GM12878 (cell line): ENCODE results near the gene ATG9A. TPM values are rescaled to one million over a fixed set of nuclear protein-coding genes. Genes with fewer than 3 reads are reported as not detected.
A peak's percentile ranks its signal among the peaks of the same experiment; 100 is the strongest.

Experiments
- BHLHE40 ChIP-seq, 2 experiments: fragments of 450-650 bp in 1 of 2; IDR thresholded peaks; 2 replicates each; pipeline ENCODE4 v1.6.1; 2011 to 2017; ENCODE audit warnings: low read depth in 2 of 2, borderline replicate concordance in 1 of 2, improper control_type of control experiment in 1 of 2, low read length in 1 of 2, mild to moderate bottlenecking in 1 of 2
- CHD1 ChIP-seq: IDR thresholded peaks from 2 replicates; pipeline ENCODE4 v1.6.1; 2012; ENCODE audit warnings: low read depth, low read length, improper control_type of control experiment
- DPF2 ChIP-seq: fragments of 450-650 bp; IDR thresholded peaks from 2 replicates; pipeline ENCODE4 v1.6.1; 2017; ENCODE audit warnings: mild to moderate bottlenecking
- GABPA ChIP-seq: IDR thresholded peaks from 2 replicates; pipeline ENCODE4 v1.6.1; 2014; ENCODE audit warnings: antibody characterized with exemption, low read depth, mild to moderate bottlenecking, inconsistent platforms
- IKZF2 ChIP-seq, 2 experiments: fragments of 450-650 bp; IDR thresholded peaks; 2 replicates each; pipeline ENCODE4 v1.6.1; 2017; ENCODE audit warnings: mild to moderate bottlenecking in 2 of 2, moderate library complexity in 2 of 2
- MEF2B ChIP-seq: fragments of 450-650 bp; IDR thresholded peaks from 2 replicates; pipeline ENCODE4 v1.6.1; 2018; ENCODE audit warnings: mild to moderate bottlenecking, moderate library complexity; ENCODE audit not compliant: partially characterized antibody, poor library complexity, severe bottlenecking
- MXI1 ChIP-seq: fragments of 150-350 bp; IDR thresholded peaks from 2 replicates; pipeline ENCODE4 v1.6.1; 2011; ENCODE audit warnings: low read depth, mild to moderate bottlenecking, inconsistent platforms, low read length, improper control_type of control experiment
- MYC ChIP-seq: IDR thresholded peaks from 2 replicates; pipeline ENCODE4 v1.6.1; 2011; ENCODE audit warnings: mild to moderate bottlenecking, low read length, moderate library complexity, inconsistent platforms; ENCODE audit not compliant: insufficient read depth, insufficient replicate concordance, insufficient read length, severe bottlenecking
- NR2C1 ChIP-seq: fragments of 450-650 bp; IDR thresholded peaks from 2 replicates; pipeline ENCODE4 v1.6.1; 2017; ENCODE audit warnings: antibody characterized with exemption, mild to moderate bottlenecking, moderate library complexity
- NR2F1 ChIP-seq: fragments of 450-650 bp; conservative IDR thresholded peaks from 2 replicates; pipeline ENCODE4 v1.6.1; 2017; ENCODE audit warnings: mild to moderate bottlenecking
- RAD51 ChIP-seq: fragments of 450-650 bp; IDR thresholded peaks from 2 replicates; pipeline ENCODE4 v1.6.1; 2016; ENCODE audit warnings: moderate library complexity, mild to moderate bottlenecking, inconsistent platforms
- SPI1 ChIP-seq: IDR thresholded peaks from 2 replicates; pipeline ENCODE4 v1.6.1; 2011; ENCODE audit warnings: low read depth, mild to moderate bottlenecking, low read length, moderate library complexity, borderline replicate concordance; ENCODE audit not compliant: insufficient read depth
- polyA plus RNA-seq, 11 experiments: library from polyadenylated mRNA; depleted of rRNA in 4 of 11; unstranded in 6 of 11; stranded (reverse) in 5 of 11; fragments of >200 nt; fragmentation: Nextera tagmentation in 4 of 11; fragmentation: Illumina TruSeq in 1 of 11; extraction: Ambion mirVana in 4 of 11; extraction: Trizol in 1 of 11; gene quantifications; 1 replicate in 1 of 11; 2 replicates in 10 of 11; pipeline versions ENCODE4 v1.2.1 to v1.2.3, GENCODE V29; 2011 to 2016; ENCODE audit warnings: inconsistent platforms in 2 of 11, missing spikeins in 2 of 11, low read depth in 1 of 11
- total RNA-seq, 4 experiments: library from RNA; depleted of rRNA in 3 of 4; stranded (reverse); fragments of >200 nt in 3 of 4; fragmentation: Illumina TruSeq in 1 of 4; extraction: Trizol in 1 of 4; gene quantifications; 2 replicates each; pipeline versions ENCODE4 v1.2.1 to v1.2.3, GENCODE V29; 2013 to 2021
- TF ChIP-seq, protein P1 (sequence below): IDR thresholded peaks from 2 replicates; pipeline ENCODE4 v1.6.1; 2011; ENCODE audit warnings: mild to moderate bottlenecking, low read depth, low read length, moderate library complexity; ENCODE audit not compliant: insufficient replicate concordance
- TF ChIP-seq, protein P2 (sequence below): fragments of 450-650 bp; formaldehyde crosslinking; IDR thresholded peaks from 2 replicates; pipeline ENCODE4 v1.4.0; 2020; ENCODE audit warnings: mild to moderate bottlenecking, moderate library complexity
- TF ChIP-seq, protein P3 (sequence below): fragments of 450-650 bp; IDR thresholded peaks from 2 replicates; pipeline ENCODE4 v1.6.1; 2018; ENCODE audit warnings: mild to moderate bottlenecking, low read depth, moderate library complexity; ENCODE audit not compliant: partially characterized antibody

ATG9A gene
- total and polyA plus RNA-seq, 10 of the 15 experiments (the other 5 are each of a cell fraction or from before 2014, with no cell fraction given): 0.16 to 37.5 (median 14.6) TPM; not detected in 1

DNA sequence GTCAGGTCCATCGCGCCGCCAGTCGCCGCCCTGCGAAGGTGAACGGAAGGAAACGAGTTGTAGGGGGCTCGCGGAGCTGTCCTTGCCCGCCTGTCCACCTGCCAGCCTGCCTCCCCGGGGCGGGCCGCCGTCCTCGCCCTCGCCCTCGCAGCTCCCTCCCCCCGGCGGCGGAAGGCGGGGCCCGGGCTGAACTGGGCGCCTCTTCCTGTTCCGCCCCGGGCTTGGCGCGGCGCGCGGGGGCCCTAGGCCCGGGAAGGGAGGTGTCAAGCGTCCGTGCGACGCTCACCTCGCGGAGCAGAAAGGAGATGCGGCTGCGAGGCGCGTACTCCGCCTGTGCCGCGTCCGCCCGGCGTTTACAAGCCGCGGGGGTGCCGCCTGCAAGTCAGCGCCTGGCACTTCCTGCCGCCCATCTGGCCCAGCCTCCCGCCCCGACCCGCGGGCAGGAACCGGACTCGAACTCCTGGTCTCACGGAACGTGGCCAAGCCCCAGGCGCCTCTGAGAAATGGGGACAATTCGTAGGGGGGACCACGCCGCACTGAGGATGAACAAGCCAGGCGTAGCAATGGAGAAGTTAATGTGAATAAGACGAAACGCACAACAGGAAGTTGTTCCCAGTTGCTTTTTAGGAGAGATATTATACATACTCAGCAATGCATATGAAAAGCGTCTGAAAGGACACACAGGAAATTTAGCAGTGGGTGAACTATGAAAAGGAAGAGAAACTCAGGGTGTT, 52.5 kb downstream of the ATG9A start, which contains the start of gene CNPPD1 (continued):
- TF ChIP-seq, protein P1, sequence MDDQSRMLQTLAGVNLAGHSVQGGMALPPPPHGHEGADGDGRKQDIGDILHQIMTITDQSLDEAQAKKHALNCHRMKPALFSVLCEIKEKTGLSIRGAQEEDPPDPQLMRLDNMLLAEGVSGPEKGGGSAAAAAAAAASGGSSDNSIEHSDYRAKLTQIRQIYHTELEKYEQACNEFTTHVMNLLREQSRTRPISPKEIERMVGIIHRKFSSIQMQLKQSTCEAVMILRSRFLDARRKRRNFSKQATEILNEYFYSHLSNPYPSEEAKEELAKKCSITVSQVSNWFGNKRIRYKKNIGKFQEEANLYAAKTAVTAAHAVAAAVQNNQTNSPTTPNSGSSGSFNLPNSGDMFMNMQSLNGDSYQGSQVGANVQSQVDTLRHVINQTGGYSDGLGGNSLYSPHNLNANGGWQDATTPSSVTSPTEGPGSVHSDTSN: peak; percentile 19
- TF ChIP-seq GABPA: peak; percentile 69
- peak; percentile 63 for TF ChIP-seq MXI1
- peak; percentile 71 for TF ChIP-seq DPF2
- TF ChIP-seq SPI1: peak; percentile 43
- peak; percentile 63 for TF ChIP-seq MYC
- peak; percentile 72 for TF ChIP-seq NR2F1
- no peak for TF ChIP-seq CHD1
- peak in 1 of 2 experiments; percentile 44; a peak in 2 of 4 replicates for TF ChIP-seq IKZF2 (IDR thresholded peaks at IDR 0.05)
- peak; percentile 42; the same call in 1 of the 2 replicates for TF ChIP-seq NR2C1
- TF ChIP-seq, protein P2, sequence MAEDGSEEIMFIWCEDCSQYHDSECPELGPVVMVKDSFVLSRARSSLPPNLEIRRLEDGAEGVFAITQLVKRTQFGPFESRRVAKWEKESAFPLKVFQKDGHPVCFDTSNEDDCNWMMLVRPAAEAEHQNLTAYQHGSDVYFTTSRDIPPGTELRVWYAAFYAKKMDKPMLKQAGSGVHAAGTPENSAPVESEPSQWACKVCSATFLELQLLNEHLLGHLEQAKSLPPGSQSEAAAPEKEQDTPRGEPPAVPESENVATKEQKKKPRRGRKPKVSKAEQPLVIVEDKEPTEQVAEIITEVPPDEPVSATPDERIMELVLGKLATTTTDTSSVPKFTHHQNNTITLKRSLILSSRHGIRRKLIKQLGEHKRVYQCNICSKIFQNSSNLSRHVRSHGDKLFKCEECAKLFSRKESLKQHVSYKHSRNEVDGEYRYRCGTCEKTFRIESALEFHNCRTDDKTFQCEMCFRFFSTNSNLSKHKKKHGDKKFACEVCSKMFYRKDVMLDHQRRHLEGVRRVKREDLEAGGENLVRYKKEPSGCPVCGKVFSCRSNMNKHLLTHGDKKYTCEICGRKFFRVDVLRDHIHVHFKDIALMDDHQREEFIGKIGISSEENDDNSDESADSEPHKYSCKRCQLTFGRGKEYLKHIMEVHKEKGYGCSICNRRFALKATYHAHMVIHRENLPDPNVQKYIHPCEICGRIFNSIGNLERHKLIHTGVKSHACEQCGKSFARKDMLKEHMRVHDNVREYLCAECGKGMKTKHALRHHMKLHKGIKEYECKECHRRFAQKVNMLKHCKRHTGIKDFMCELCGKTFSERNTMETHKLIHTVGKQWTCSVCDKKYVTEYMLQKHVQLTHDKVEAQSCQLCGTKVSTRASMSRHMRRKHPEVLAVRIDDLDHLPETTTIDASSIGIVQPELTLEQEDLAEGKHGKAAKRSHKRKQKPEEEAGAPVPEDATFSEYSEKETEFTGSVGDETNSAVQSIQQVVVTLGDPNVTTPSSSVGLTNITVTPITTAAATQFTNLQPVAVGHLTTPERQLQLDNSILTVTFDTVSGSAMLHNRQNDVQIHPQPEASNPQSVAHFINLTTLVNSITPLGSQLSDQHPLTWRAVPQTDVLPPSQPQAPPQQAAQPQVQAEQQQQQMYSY: no peak
- TF ChIP-seq RAD51: no peak
- TF ChIP-seq MEF2B: peak; percentile 57
- TF ChIP-seq, protein P3, sequence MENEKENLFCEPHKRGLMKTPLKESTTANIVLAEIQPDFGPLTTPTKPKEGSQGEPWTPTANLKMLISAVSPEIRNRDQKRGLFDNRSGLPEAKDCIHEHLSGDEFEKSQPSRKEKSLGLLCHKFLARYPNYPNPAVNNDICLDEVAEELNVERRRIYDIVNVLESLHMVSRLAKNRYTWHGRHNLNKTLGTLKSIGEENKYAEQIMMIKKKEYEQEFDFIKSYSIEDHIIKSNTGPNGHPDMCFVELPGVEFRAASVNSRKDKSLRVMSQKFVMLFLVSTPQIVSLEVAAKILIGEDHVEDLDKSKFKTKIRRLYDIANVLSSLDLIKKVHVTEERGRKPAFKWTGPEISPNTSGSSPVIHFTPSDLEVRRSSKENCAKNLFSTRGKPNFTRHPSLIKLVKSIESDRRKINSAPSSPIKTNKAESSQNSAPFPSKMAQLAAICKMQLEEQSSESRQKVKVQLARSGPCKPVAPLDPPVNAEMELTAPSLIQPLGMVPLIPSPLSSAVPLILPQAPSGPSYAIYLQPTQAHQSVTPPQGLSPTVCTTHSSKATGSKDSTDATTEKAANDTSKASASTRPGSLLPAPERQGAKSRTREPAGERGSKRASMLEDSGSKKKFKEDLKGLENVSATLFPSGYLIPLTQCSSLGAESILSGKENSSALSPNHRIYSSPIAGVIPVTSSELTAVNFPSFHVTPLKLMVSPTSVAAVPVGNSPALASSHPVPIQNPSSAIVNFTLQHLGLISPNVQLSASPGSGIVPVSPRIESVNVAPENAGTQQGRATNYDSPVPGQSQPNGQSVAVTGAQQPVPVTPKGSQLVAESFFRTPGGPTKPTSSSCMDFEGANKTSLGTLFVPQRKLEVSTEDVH: no peak
- peak in 1 of 2 experiments; percentile 82; a peak in 2 of 4 replicates for TF ChIP-seq BHLHE40 (IDR thresholded peaks at IDR 0.05; ENCODE audit: borderline replicate concordance in 1 of 2, low read depth in 2 of 2, low read length in 1 of 2)
